Ishikawa (cell line): Measurements from ENCODE around the gene ARHGEF4.

ENCODE experiments used
- CEBPB ChIP-seq: IDR thresholded peaks from 2 replicates; pipeline ENCODE4 v1.6.1; 2012
- EP300 ChIP-seq: IDR thresholded peaks from 2 replicates; pipeline ENCODE4 v1.6.1; 2012; ENCODE audit warnings: borderline replicate concordance
- FOXM1 ChIP-seq: IDR thresholded peaks from 2 replicates; pipeline ENCODE4 v1.6.1; 2012; ENCODE audit warnings: low read depth, borderline replicate concordance
- MAX ChIP-seq: IDR thresholded peaks from 2 replicates; pipeline ENCODE4 v1.6.1; 2012
- TAF1 ChIP-seq: IDR thresholded peaks from 2 replicates; pipeline ENCODE4 v1.6.1; 2012; ENCODE audit warnings: low read depth, mild to moderate bottlenecking
- TCF12 ChIP-seq: IDR thresholded peaks from 2 replicates; pipeline ENCODE4 v1.6.1; 2012; ENCODE audit warnings: low read depth
- TEAD4 ChIP-seq: IDR thresholded peaks from 2 replicates; pipeline ENCODE4 v1.6.1; 2012
- USF1 ChIP-seq: IDR thresholded peaks from 2 replicates; pipeline ENCODE4 v1.6.1; 2012
- ZBTB7A ChIP-seq: IDR thresholded peaks from 2 replicates; pipeline ENCODE4 v1.6.1; 2012; ENCODE audit warnings: low read depth

GRCh38 chr2:130829015-130829414, 7.7 kb upstream of the ARHGEF4 start:
- TF ChIP-seq ZBTB7A, result no peak
- TF ChIP-seq EP300, result no peak
- TF ChIP-seq TCF12, result no peak
- TF ChIP-seq TAF1, result no peak
- TF ChIP-seq USF1, result no peak
- no peak for TF ChIP-seq FOXM1
- no peak for TF ChIP-seq MAX
- TF ChIP-seq TEAD4, result no peak
- no peak for TF ChIP-seq CEBPB
